Middle frontal gyrus (tissue), 1 donor: ENCODE data around the gene GUCY2F.

Experiments used
- DNase-seq: peaks from one replicate; pipeline ENCODE4 v3.0.0-alpha.2; 2015; ENCODE audit warnings: low spot score; ENCODE audit errors: extremely low spot score

Gene GUCY2F

DNA sequence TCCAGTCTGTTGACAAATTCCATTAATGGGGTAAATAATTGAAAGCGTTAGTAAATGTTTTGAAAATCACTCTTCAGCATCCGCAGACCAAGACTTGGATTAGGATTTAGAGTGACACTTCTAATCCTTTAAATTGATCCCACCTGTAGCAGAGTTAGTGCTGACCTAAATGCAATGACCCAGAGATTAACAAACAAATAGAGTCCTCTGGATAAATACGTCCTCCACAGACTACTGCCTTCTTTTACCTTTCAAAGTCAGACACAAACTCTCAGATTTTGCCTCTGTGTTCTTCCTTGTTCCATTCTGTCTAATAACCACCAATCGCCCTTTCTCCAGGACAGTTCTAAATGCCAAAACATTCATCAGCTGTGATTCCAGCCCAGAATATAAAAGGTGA, at the start of gene GUCY2F:
Gene GUCY2F (minus strand): TSS at position 101 of the 400 bp plus-strand sequence. CDS start 6,150 bp downstream, outside the sequence.
- DNase-seq, result no peak

DNA sequence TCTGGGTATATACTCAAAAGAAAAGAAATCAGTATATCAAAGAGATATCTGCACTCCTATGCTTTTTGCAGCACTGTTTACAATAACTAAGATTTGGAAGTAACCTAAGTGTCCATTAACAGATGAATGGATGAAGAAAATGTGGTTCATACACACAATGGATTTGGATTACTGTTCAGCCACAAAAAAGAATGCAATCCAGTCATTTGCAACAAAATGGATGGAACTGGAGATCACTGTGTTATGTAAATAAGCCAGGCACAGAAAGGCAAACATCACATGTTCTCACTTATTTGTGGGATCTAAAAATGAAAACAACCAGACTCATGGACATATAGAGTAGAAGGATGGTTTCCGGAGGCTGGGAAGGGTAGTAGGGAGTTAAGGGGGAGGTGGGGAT, 37.1 kb upstream of the GUCY2F start:
- DNase-seq, result no peak

DNA sequence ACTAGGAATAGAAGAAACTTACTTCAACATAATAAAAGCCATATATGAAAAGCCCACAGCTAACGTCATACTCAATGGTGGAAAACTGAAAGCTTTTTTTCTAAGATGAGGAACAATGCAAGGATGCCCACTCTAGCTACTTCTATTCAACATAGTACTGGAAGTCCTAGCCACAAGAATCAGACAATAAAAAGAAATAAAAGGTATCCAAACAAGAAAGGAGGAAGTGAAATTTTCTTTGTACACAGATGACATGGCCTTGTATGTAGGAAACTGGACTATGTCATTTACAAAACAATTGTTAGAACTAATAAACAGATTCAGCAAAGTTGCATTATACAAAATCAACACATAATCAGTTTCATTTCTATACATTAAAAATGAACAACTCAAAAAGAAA, 29.2 kb upstream of the GUCY2F start:
- DNase-seq, result no peak

DNA sequence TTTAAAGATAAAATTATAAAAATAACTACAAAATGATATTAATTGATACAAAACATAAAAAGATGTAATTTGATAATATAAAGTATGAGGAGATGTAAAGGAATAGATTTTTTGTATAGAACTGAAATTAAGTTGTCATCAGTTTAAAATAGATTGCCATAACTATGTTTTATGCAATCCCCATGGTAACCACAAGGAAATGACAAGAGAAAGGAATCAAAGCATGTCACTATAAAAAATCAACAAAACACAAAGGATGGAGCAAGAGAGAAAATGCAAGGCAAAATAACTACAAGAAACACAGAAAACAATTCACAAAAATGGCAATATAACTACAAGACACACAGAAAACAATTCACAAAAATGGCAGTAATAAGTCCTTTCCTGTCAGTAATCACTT, 27.0 kb upstream of the GUCY2F start:
- DNase-seq, result no peak

DNA sequence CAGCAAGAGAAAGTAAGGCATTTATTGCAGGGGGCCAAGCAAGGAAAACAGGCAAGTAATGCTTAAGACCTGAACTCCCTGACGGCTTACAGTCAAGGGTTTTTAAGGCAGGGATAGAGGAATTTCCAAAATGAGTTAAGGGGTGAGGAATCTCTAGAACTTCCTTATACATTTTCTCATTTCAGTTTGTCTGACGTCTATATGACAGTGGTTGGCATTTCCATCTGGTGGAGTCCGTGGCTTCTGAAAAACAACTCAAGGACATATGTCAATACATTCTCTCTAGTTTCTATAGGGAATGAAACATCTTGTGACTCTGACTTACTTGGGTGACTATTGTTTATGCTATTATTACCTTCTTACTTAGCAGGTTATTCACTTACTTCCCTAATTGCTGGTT, 19.3 kb upstream of the GUCY2F start:
- no peak for DNase-seq

DNA sequence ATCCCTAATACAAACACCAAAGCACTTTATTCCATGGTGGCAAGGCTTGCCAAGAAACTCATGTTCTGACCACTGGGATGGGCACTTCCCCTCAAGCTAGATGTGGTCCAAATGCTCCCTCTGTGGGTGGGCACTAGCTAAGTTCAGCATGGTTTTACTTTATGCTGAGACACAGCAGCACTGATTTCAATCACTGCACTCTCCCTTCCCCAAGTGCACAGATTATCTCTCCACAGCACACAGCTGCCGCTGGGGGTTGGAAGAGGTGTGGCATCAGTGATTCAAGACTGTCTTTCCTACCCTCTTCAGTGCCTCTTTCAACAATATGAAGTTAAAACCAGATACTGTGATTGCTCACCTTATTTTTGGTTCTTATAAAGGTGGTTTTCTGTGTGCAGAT, 16.5 kb upstream of the GUCY2F start:
- DNase-seq, result no peak

DNA sequence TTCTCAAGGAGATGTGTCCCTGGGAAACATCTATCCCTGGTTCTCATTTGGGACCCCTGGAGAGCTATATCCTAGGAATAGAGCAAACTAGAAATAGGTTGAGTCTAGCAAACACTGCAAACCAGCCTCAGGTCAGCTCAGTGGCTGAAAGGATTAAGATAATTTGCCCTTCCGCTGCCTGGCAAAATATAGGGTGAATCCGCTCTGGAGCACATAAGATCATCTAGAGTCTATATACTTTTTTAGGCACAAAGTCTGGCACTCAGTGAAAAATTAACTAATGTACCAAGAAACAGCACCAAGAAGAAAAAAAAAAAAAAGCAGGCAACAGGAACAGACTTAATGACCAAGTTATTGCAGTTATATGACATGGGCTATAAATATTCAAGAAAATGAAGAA, 7.3 kb upstream of the GUCY2F start:
- no peak for DNase-seq

DNA sequence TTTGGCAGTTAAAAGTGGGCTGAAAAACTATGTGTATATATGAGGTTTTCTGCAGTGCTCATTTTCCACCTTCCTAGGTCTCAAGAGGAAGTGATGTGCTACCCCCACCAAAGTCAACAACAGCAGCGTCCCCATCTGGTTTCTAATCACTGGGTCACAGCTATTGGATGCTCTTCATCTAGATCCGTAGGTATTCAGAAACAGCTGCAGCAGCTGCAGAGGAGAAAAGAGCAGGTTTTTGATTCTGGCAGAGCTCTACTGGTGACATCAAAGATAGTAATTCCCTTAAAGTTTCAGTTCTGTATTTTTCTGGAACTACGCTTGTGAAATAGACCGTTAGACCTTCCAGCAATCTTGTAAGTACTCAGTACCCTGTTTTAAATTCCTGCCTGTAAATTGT, 5.8 kb upstream of the GUCY2F start:
- DNase-seq, result no peak

DNA sequence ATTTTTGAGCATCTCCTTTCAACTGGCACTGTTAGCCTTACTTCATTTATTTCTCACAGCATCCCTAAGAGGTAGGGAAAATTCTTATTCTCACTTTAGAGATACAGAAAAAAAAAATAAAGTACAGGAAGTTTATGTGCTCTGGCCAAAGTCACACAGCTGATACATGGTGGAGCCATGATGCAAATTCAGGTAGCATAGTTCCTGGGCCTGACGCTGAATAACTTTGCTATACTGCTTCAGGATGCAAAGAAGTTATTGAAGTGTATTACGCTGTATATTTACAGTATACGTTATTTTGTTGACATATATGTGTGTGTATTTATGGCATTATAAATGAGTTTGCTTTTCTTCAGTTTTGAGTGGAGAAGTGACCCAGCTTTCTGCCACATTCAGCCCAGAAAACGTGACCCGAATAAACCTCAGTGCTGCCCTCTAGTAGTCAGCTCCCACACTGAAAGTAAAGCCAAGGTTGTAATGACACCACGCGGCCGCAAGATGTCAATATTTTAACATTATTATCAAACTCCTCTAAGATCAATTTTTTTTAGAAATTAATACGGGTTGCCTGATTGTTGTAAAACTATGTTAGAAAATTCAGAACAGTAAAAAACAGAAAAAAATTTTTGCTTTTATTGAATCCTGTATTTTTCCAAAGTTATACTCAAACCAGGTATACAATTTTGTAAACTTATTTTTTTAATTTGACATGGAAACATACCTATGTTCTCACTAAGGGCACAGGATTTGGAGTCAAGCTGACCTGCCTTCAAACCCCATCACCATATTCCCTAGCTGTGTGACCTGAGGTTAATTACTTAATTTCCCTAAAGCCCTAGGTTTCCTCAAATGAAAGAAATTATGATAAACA, 3.8 kb upstream of the GUCY2F start:
- peak; percentile 23 for DNase-seq

DNA sequence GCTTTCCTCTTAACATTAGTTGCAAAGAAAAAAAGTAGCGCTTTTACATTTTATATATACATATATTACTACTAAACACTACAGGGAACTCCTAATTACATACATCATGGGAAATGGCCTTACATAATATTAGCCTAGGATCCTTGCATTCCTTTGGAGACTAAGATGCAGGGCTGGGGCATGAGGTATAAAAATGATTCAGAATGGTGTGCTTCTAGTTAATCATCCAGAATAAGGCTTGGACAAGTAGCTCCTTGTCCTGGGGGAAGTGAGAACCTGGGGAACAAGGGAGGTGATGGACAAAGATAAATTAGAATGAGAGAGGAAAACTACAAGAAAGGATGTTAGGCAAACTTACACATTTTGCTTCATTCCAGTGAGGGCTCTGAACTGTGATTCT, 3.0 kb upstream of the GUCY2F start:
- no peak for DNase-seq

DNA sequence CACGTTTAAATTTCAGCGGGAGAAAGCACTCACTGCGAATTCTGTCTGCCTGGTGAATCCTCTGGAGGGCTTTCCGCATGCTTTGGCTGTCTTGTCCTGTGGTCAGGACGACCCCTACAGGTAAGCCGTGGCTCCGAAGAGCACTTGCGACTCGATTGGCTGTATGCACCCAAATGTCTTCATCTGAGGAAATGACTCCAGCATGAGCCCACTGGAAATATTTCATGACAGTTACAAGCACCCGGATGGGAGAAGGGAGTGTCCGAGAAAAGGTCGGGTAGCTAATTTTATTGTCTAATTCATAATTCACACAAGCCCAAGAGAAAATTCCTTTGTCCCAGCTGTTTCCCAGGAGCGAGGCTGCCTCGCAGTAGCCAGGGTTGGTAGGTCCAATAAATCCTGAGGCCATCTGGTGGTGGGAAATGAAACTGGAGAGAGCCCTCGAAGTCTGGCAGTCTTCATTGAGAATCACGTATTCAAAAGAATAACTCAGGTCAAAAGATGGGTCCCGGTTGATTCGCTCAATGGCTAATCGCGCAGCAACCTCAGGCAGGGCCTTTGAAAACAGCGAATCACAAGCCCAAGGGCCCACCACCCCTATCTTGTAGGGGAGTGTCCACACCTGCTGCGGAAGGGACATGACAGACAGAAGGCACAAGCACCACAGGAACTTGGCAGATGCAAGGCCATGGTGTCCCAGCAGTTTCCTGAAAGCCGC, 6.6 kb downstream of the GUCY2F start:
- DNase-seq, result peak; percentile 6

DNA sequence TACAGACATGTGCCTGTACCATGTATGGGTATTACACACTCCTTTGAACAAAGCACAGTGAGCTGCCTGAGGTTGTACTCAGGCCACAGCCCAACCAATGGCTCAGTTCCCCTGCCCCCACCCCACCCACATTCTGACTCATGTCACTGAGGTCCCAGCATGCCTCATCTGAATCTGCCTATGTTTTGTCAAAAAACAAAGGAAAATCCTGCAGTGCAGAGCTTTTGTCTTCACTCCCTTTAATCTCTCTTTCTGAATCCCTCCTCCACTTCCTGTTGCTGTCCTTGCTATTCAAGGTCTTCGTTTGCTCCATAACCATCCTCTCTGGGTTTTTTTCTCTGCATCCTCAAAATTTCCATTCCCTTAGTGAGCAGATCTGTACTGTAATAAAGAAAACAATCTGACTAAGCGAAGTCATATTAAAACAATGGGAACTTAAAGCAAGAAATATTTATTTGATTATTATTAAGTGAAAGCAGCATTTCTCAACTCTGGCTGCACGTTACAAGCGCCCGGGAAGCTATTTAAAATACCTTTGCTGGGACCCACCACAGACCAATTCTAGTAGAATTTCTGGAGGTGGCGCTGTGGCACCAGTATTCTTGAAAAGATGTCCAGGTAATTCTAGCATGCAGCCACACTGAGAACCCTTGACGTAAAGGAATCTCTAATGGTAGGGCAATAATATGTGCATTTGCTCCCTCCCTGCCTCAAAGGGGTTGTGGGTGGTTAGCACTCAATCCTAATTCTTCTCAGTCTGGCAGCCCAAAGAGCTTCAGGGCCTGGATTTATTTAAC, 8.7 kb downstream of the GUCY2F start:
- DNase-seq, result no peak

DNA sequence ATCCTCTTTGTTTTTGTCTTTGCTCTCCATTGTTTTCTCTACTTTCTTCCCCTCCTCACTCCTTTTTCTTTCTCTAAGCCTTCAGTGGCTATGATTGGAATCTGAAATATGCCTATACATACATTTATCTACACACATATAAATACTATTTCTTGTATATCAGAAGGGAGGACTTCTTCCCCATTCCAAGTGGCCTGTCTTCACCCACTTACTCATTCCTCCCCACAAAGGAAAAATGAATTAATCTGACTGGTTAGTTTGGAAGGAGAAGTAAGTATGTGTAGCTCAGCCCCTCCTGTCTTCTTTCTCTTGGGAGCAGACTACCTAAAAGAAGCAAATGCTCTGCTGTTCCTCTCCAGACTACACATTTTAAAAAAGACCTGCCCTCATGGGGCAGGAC, 17.7 kb downstream of the GUCY2F start:
- DNase-seq, result no peak

DNA sequence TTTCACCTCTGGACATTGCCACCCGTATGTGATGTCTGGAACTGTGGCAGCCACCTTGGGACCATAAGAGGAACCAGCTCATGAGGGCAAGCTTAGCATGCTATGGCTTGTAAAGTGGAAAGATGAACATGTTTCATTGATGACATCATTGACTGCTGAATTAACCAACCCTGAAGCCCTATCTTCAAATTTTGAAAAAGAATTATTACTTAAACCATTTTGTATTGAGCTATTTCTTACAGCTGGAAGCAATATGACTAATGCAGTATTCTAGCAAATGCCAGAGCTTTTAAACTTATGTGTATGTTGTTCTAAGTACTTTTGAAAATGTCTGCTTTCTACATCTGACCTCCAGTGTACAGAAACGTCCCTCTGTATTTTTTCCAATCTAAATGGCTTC, 18.1 kb downstream of the GUCY2F start:
- DNase-seq, result no peak

DNA sequence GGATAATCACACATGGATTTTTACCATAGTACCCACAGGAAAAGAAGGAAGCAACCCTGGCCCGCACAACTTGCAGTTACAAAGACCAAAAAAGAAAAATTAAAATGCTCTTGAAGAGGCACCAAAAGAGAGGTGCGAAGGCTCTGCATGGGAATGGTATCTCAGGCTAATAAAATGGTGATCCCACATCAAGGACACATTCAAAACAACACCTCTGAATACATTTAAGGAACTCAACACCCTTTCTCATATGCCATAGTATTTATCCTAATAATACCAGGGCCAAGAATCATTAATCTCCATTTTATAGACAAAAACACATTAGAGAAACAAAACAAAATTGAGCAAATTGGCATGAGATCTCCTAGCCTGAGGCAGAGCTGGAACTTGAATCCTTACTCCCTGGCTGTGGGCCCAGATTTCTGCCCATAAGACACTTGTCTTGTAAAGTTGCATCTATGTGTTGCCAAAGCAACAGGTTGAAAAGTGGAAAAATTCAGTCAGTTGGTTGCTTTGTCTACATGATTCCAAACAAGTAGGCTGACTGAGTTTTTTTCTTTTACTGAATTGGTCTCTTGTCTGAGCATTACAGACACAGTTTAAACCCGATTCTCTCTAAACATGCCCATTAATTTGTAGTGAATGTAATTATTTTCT, 33.5 kb downstream of the GUCY2F start:
- no peak for DNase-seq

DNA sequence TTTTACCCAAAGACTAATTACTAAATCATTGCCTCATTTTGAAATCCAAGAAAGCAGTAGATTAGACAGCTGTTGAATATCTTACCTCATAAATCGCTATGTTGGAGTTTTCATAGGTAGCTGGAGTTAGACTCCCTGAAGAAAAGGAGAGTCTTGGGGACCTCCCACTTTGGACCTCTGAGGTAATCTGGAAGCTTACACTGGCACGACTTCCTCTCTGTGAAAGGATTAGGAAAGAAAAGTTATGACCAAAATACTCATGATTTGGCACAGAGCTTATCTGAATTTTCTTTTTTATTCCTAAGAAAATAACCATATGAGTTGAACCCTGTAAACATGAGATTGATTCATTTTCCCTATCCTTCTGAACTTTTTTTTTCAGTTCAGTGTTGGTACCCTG, 40.6 kb downstream of the GUCY2F start:
- DNase-seq, result no peak

DNA sequence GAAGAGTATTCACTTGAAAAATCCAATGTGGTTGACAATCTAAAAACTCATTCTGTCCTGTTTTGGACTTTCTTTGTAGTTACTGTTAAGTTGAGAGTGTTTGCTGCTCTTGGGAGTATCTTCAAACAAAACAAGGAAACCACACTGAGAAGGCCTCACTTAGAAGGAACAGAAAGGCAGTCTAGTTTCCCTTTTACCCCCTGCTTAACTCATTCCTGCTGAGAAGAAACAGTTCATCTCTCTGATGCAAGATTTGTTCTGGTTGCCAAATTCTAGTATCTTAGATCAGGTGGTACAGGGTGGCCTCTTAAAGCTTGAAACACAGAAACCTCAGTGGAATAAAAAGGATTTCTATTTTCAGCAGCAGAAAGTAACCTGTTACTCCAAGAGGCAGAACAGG, 41.4 kb downstream of the GUCY2F start:
- no peak for DNase-seq

DNA sequence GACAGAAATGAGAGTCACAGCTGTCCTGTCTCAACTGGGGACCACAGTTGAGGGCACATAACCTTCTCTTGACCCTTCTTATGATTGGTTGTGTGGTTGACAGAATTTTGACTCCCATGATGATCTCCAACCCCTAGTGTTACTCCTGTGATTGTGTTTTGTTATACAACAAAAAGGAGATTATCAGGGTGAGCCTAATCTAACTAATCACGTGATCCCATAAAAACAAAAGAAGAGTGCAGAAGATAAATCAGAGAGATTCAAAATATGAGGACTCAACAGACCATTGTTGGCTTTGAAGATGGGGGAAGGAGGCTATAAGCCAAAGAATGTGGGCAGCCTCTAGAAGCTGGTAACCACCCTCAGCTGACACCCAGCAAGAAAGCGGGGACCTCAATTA, 72.7 kb downstream of the GUCY2F start:
- no peak for DNase-seq

DNA sequence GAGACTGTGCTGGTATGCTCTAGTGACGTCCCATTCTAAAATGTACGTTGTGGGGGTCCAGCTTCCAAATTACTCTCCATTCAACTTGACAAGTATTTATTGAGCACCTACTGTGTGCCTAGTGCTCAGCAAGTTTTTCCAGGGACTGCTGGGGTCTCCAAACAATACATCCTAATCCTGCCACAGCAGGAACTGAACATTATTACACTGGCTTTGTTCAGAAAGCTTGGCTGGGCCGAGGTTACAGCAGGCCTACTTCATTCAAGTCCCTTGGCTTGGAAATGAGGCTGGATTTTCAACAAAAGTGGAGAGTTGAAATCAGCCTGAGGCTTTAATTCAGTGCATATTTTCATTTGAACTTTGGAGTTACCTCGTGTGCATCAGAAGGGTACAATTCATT, 78.0 kb downstream of the GUCY2F start:
- DNase-seq, result no peak

DNA sequence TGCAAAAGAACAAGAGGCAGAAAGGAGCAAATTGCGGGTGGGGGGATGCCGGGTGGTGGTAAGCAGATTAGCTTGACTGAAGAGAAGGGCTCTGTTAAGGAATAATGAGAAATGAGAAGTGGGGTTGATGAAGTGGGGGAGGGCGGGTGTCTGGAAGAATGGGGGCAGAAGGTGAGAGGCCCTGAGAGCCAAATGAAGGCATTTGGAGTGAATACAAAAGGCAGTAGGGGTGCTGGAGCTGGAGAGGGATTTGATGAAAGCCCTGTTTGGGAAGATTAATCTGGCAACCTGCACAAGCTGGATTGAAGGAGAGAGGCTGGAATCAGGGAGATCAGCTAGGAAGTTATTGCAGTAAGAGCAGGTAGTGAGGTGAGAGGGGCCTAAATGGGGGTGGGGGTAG, 82.1 kb downstream of the GUCY2F start:
- no peak for DNase-seq

DNA sequence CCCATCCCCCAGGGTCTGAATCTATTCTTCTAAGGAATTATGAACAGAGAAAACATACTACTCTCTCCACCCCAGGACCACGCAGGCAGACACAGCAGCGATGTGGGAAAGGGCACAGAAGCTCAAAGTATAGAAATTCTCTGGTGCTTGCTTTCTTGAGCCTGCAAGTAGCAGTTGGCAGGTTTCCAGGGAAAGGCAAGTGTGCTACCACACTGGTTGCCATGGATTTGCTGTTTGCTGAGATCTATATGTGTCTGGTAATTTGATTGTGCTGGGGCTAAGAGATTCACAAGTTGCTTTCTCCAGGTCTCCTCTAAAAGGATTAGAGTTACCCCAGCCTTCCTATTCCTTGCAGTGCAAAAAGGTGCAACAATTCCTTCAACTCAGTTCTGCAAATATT, 83.1 kb downstream of the GUCY2F start:
- DNase-seq, result no peak

DNA sequence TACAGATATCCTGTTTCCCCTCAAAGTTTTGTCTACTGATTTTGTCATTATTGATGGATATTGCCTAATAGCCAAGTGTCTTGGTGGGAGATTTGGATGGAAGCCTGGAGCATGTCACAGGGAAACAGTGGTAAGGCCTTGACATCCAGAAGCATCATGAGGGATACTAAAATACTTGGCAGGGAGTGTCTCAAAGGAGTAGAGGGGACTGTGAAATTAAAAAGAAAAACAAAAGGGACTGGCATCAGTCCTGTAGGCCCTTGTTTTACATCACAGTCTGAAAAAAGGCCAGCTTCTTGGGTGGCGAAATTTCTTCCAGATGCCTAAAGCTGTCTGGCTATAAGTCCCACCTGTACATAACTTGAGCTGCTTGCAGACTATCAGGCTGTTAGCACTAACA, 83.8 kb downstream of the GUCY2F start:
- no peak for DNase-seq
